Lower leg skin (tissue), 4 donors: Measurements from ENCODE around the gene PRR13. TPM values are rescaled to one million over a fixed set of nuclear protein-coding genes. Genes with fewer than 3 reads are reported as not detected.
"Not testable (repeated sequence)": the region's sequence is repeated elsewhere in the genome, so short reads cannot be mapped to it uniquely, and the experiment has no call there.

Source experiments
- DNase-seq, 2 donors: peaks; one replicate each; pipeline ENCODE4 v3.0.0-alpha.2; 2019; ENCODE audit warnings: low spot score in 2 of 2
- H3K4me3 ChIP-seq: fragments of 200-600 bp; sonication (generic); 2 replicates; pipeline ENCODE4 v1.5.1; 2017; ENCODE audit warnings: mild to moderate bottlenecking, low read depth; ENCODE audit not compliant: poor library complexity, severe bottlenecking
- CTCF ChIP-seq, 3 donors: fragments of 450-650 bp; IDR thresholded peaks; one replicate each; pipeline ENCODE4 v1.5.1; 2016; ENCODE audit warnings: antibody characterized with exemption in 3 of 3, mild to moderate bottlenecking in 3 of 3, moderate library complexity in 2 of 3
- POLR2A ChIP-seq, 2 donors: fragments of 450-650 bp; IDR thresholded peaks; one replicate each; pipeline ENCODE4 v1.6.1; 2016 to 2017; ENCODE audit warnings: antibody characterized with exemption in 2 of 2, mild to moderate bottlenecking in 1 of 2, moderate library complexity in 1 of 2
- WGBS, 2 donors: methylation state at CpG; one replicate each; pipeline ENCODE4 v1.1.5; 2018; 5-methylcytosine and 5-hydroxymethylcytosine counted together
- intact Hi-C: fragments of 100-400 bp; cut with DNase I; formaldehyde crosslinking; loops from one replicate; pipeline ENCODE4 v1.15.0; 2023; ENCODE audit warnings: low total_unique reads
- total RNA-seq, 4 donors: library from RNA; depleted of rRNA; stranded (reverse); fragments of >200 nt; gene quantifications; one replicate each; pipeline ENCODE4 v1.1.0, GENCODE V29; 2016

PRR13 gene
- total RNA-seq, 4 donors from 2014 or later = 33.2 to 62.6 (median 49.9) TPM

- 20 to 36% methylated on average over 3 of the region's 3 CpGs for WGBS, 2 donors
- intact Hi-C loops = no loop called here
- TF ChIP-seq CTCF (IDR thresholded peaks at IDR 0.05) (no peak), POLR2A (IDR thresholded peaks at IDR 0.05) (no peak)
- DNase-seq = no peak
- no peak overlapping the region for H3K4me3 ChIP-seq
These were observed 26.6 kb upstream of the PRR13 start for GRCh38 chr12:53414756-53415417.

GRCh38 chr12:53415752-53416389, 25.7 kb upstream of the PRR13 start:
- intact Hi-C loops, DNase-seq, H3K4me3 ChIP-seq: not testable (repeated sequence)
- 68 to 78% methylated on average over 2 of the region's 2 CpGs for WGBS, 2 donors

GRCh38 chr12:53417291-53417816, 24.2 kb upstream of the PRR13 start:
- intact Hi-C loops, DNase-seq, H3K4me3 ChIP-seq: not testable (repeated sequence)
- WGBS, 2 donors = 71 to 75% methylated on average over 9 of the region's 9 CpGs

DNA sequence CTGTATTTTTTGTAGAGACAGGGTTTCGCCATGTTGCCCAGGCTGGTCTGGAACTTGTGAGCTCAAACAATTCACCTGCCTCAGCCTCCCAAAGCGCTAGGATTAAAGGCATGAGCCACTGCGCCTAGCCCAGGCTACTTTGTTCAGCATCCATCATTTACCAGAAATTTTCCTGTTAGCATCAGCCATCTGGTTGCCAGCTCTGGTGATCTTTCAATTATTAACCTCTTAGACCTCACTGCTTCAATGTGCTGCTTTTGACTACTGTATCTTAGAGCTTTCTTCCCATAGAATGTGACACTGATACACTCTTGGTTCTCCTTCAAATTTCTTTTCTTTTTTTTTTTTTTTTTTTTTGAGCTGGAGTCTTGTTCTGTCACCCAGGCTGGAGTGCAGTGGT, 23.3 kb upstream of the PRR13 start:
- DNase-seq = no peak
- WGBS, 2 donors = 63 to 94% methylated on average over 3 of the region's 3 CpGs
- intact Hi-C loops = no loop called here

DNA sequence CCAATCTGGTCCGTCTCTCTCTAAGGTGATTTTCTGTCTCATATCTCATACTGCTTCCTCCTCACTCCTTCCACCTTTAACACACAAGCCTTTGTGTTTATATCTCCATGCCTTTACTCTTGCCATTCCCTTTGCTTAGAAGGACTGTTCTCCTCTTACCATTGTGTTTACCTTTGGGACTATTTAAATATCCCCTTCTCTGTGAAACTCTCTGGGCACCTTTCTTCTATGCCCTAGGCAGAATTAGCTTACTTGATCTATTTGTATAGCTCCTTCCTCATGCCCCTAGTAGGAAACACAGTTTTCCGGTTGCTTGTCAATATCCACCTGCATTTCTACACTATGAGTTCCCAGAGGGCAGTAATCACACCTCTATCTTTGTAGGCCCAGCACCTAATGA, 21.8 kb upstream of the PRR13 start:
- no peak overlapping the region for H3K4me3 ChIP-seq
- TF ChIP-seq POLR2A (IDR thresholded peaks at IDR 0.05) = no peak
- TF ChIP-seq CTCF (IDR thresholded peaks at IDR 0.05) = no peak
- intact Hi-C loops = loop anchor here (5.0 kb wide), 1 partner anchor 67 kb away; no protein-coding TSS in a partner anchor
- no peak for DNase-seq
- WGBS, 2 donors = 90 to 94% methylated on average over 2 of the region's 2 CpGs

More for the DNA sequence above, 23.3 kb upstream of the PRR13 start:
- TF ChIP-seq CTCF (IDR thresholded peaks at IDR 0.05) (no peak), POLR2A (IDR thresholded peaks at IDR 0.05) (no peak)
- H3K4me3 ChIP-seq = no peak overlapping the region

- intact Hi-C loops = loop anchor here (5.0 kb wide), 1 partner anchor 70 kb away; no protein-coding TSS in a partner anchor
- not testable (repeated sequence) for DNase-seq, H3K4me3 ChIP-seq
- 90 to 92% methylated on average over 12 of the region's 12 CpGs for WGBS, 2 donors
These were observed 19.3 kb upstream of the PRR13 start for GRCh38 chr12:53422247-53422646.

- no peak for DNase-seq
- no peak within 1 kb of the TSS for H3K4me3 ChIP-seq
- no peak for TF ChIP-seq POLR2A (IDR thresholded peaks at IDR 0.05)
- TF ChIP-seq CTCF (IDR thresholded peaks at IDR 0.05) = no peak
- WGBS, 2 donors = 94 to 95% methylated on average over 1 of the region's 1 CpG
- intact Hi-C loops = loop anchor here (5.0 kb wide), 1 partner anchor 71 kb away; no protein-coding TSS in a partner anchor
These were observed 17.9 kb upstream of the PRR13 start, which contains the start of gene AMHR2 for GRCh38 chr12:53423597-53423996. AMHR2 (plus strand) TSS chr12:53423855; CDS start chr12:53423935, 80 bp downstream.
